Choroid plexus epithelial cell (primary cell): ENCODE results near the gene DAZAP1.

ENCODE experiments used
- DNase-seq: peaks from one replicate; pipeline ENCODE4 v3.0.0-alpha.2; 2010; ENCODE audit warnings: low read depth
- H3K4me3 ChIP-seq: 2 replicates; pipeline ENCODE4 v1.5.1; 2011; ENCODE audit warnings: low read depth, mild to moderate bottlenecking, control low read depth, low read length, moderate library complexity
- TF ChIP-seq, protein P1 (sequence below): conservative IDR thresholded peaks from 2 replicates; pipeline ENCODE4 v1.5.1; 2011; ENCODE audit warnings: low read depth, mild to moderate bottlenecking, control low read depth, inconsistent platforms, low read length, moderate library complexity

The DAZAP1 gene

DNA sequence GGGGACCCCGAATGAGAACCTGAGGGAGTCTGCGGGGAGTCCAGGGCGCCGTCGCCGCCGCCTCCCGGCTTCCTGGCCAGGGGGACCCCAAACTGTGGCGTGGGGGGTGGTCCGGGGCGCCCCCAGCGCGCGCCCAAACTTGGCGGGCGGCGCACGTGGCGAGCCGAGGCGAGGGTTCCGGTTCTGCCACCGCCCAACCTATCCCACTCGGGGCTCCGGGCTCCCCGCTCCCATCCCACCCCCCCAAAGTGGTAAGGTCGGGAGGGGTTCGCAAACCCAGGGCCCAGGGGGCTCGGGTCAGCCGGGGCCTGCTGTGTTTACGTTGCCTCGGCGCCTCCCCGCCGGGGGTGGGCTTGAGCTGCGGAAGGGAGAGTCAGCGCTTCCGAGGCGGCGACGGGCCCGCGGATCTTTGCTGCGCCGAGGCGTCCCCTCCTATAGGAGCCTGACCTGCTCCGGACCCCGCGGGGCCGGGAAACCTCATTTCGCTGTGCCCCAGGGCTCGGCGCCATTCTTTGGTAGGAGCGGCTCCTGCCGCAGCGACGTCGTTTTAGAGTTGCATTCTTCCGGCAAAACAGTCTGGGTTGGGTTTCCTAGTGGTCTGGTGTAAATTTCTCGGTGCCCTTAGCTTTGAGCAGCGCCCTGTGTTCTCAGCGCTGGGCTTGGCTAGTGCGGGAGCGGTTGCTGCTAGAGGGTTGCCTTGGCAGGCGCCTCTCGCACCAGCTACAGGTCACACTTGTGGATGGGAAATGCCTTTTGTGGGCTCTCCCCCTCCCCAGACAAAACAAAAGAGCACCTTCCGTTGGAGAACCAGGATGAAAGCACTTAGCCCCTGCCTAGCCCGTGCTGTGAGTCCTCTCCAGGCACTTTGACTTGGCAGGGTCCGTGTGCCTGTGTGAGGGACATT, 1.2 kb downstream of the DAZAP1 start:
- TF ChIP-seq, protein P1, sequence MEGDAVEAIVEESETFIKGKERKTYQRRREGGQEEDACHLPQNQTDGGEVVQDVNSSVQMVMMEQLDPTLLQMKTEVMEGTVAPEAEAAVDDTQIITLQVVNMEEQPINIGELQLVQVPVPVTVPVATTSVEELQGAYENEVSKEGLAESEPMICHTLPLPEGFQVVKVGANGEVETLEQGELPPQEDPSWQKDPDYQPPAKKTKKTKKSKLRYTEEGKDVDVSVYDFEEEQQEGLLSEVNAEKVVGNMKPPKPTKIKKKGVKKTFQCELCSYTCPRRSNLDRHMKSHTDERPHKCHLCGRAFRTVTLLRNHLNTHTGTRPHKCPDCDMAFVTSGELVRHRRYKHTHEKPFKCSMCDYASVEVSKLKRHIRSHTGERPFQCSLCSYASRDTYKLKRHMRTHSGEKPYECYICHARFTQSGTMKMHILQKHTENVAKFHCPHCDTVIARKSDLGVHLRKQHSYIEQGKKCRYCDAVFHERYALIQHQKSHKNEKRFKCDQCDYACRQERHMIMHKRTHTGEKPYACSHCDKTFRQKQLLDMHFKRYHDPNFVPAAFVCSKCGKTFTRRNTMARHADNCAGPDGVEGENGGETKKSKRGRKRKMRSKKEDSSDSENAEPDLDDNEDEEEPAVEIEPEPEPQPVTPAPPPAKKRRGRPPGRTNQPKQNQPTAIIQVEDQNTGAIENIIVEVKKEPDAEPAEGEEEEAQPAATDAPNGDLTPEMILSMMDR: no peak
- peak overlapping the region; percentile 81 for H3K4me3 ChIP-seq
- peak; percentile 78 for DNase-seq

DNA sequence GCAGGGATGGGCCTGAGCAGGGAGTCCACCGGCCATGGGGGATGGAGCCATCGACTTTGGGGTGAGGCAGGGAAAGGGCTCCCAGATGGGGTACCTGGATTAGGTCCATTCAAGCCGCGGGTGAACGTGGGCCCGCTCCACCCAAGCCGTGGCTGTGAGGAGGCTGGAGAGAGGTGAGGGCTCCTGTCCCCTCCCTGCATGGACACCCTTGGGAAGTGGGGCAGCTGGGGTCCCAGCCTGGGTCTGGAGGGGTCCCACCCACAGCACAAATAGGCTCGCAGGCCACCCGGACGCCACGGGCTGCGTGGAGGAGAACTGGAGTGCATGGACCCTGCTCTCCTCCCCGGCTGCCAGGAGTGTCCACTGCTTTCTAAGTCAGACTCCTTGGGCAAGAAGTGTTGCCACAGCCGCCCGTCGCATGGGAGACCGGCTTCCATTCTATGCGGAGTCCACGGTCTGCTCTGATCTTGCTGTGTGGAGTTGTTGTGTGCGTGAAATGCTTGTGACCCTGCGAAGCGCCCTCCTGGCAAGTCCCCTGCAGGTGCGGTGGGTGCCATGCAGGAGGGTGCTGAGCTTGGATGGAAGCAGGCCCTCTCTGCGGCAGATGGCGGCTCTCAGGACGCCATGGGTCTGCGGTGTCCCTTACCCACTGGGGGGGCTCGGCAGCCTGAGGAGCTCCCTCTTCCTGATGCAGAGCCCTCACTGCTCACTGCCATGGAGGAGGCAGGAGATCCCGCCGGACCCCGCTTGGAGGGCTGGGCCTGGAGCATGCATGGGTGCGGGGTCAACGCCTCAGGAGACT, 2.0 kb downstream of the DAZAP1 start:
- DNase-seq: no peak
- TF ChIP-seq, protein P1: no peak
- H3K4me3 ChIP-seq: peak overlapping the region; percentile 81

DNA sequence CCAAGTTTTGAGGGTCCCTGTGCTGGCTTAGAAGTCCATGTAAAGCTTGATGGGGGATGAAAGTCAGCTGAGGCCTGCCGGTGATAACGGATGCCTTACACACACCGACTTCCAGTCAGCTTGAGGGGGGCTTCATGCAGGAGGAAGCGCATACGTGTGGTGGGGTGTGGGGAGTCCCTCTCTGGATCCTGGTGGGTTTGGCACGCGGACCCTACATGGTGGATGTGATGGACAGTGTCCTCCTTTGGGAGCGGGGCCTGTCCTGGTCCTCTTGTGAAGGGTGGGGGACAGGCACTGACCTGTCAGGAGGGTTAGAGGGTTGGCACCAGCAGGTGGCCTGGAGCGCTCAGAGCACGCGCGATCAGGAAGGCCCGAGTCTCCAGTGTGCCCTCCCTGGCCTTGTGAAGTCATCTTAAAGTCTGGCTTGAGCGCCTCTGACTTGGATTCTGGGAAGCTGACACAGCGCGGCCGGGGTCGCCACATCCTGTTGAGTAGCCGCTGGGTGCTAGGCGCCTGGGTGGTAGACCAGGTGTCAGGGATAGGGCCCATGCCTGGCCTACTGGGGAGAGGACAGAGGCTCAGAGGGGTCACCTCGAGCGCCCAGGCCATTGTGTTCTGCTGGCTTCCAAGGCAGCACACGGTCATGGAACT, 2.9 kb downstream of the DAZAP1 start:
- TF ChIP-seq, protein P1: no peak
- peak overlapping the region; percentile 81 for H3K4me3 ChIP-seq
- peak; percentile 73 for DNase-seq

DNA sequence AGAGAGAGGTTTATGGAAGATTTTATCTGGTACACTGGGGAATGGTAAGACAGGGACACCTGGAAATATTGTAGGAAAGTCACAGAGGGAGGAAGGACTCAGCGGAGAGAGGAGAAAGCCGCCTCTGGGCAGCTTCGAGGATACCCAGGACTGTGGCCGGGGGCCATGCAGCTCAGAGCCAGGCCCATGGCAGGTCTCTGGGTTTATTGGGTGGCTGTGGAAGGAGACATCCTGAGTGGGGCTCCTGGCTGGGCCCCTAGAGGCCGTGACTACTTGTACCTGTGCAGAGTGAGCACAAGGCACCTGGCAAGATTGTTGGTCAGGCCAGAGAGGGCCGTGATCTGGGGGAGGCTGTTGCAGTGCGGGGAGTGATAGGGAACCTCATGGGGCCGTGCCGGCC, 3.4 kb downstream of the DAZAP1 start:
- no peak for DNase-seq
- TF ChIP-seq, protein P1: no peak
- H3K4me3 ChIP-seq: peak overlapping the region; percentile 81

DNA sequence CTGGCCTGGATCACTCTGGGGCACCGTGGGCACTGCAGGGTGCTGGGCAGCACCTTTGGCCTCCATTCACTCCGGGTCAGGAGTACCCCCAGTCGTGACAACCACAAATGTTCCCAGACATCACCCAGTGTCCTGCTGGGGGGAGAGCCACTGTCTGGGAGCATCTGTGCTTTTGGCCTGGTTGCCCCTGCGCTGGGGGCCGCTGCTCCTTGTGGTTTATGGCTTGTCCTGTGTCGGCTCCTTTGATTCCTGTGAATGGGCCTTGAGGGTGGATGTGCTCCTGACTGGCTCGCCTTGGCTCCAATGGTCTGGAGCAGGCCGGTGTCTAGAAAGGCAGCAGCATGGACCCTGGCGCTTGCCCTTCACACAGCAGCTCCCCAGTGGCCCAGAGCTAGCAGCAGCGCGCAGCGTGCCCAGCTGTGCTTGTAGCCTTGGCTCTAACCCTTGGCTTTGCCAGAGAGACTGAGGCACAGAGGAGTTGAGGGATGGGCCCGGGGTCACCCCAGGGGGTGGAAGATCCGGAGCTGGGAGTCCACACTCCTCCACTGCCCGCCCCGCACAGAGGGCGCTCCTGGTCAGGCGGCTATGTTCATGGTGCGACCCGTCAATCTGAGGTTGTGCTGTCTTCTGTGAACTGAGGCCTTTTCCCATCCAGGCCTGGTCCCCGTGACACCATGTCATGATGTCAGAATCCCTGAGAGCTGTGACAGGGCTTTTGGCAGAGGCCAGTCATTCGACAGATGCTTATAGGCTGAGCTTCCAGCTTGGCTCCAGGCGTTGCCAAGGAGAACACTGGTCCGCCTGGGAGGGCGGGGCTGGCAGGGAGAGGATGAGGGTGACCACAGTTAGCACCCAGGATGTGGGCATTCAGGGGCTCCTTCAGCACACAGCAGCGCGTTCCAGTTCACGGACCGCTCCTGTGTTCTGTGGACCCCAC, 4.1 kb downstream of the DAZAP1 start:
- H3K4me3 ChIP-seq: peak overlapping the region; percentile 11
- no peak for DNase-seq
- TF ChIP-seq, protein P1: no peak

DNA sequence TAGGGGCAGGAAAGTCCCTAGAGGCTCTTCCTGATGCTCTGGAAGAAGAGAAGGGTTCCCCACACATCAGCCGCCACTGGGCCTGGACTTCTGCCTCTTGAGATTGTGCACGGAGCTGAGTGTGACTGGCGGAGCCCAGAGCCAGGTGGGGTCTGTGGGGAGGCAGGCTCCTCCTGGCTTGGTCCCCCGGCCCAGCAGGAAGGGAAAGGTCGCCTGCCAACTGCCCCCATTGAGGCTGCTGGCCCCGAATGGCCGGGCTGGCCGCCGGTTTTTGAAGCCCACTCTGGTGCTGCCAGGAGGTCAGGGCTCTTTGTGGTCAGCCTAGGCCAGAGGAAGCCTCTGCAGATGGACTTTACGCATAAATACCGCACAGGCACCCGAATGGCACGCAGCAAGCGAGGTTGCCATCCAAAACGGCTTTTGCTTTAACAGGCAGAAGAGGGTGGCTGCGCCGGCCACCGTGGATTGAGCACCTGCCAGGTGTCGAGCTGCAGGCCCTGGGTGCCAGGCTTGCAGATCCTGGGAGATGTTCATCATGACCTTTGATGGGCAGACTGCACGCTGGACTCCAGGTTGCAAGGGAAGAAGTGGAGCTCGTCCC, 5.0 kb downstream of the DAZAP1 start:
- DNase-seq: no peak
- no peak overlapping the region for H3K4me3 ChIP-seq

More for the DNA sequence above, 5.0 kb downstream of the DAZAP1 start:
- TF ChIP-seq, protein P1: no peak
